ENCODE results near the gene DDIAS.
"Not testable (repeated sequence)": the region's sequence is repeated elsewhere in the genome, so short reads cannot be mapped to it uniquely, and the experiment has no call there.

- not testable (repeated sequence) for TF ChIP-seq POLR2A, CTCF, POLR2AphosphoS5 (IDR thresholded peaks at IDR 0.05)
These were observed 69.1 kb downstream of the DDIAS start for GRCh38 chr11:82970507-82971083.

Data from breast epithelium (tissue), 3 donors.